ENCODE data around the gene PTPRR.

DNA sequence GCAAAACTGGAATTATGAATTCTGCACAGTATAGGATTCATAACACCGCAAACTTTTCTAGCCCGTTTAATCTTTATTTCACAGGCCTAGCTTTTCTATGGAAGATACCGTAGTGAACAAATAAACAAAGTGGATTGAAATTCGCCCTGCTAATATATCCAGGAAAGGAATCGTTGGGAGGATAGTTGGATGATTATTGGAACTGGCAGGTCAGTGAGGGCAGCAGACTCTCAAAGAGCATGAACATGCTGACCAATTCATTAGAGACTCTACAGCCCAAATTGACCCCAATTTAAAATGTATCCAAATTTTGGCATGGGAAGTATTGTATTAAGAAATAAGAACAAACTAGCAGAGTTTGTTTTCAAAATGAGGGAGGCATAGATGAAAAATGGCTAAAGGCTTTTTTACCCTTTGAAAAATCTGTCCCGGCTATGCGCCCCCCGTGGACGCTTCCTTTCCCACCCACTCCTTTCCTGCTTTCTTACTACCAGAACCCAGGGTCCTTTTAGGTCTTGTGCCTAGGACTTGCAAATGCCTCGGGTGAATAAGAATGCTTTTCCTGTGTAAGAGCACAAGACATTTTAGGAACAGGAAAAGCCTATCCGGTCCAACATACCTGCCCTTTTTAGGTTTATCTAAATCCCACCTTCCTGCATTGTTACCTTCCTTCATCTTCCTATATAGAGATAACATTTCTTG is 198.7 kb downstream of the PTPRR start:
- TF ChIP-seq, protein P1, sequence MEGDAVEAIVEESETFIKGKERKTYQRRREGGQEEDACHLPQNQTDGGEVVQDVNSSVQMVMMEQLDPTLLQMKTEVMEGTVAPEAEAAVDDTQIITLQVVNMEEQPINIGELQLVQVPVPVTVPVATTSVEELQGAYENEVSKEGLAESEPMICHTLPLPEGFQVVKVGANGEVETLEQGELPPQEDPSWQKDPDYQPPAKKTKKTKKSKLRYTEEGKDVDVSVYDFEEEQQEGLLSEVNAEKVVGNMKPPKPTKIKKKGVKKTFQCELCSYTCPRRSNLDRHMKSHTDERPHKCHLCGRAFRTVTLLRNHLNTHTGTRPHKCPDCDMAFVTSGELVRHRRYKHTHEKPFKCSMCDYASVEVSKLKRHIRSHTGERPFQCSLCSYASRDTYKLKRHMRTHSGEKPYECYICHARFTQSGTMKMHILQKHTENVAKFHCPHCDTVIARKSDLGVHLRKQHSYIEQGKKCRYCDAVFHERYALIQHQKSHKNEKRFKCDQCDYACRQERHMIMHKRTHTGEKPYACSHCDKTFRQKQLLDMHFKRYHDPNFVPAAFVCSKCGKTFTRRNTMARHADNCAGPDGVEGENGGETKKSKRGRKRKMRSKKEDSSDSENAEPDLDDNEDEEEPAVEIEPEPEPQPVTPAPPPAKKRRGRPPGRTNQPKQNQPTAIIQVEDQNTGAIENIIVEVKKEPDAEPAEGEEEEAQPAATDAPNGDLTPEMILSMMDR (IDR thresholded peaks at IDR 0.05; ENCODE audit: insufficient read depth, low read length, poor library complexity, severe bottlenecking) = no peak
- no peak for TF ChIP-seq EZH2phosphoT487 (conservative IDR thresholded peaks at IDR 0.05; ENCODE audit: low read length)

Measured in SU-DHL-6 (cell line).